A549 (cell line): Measurements from ENCODE around the gene SRRM4.

Experiments
- BHLHE40 ChIP-seq: IDR thresholded peaks from 2 replicates; pipeline ENCODE4 v1.6.1; 2012; ENCODE audit warnings: low read depth, low read length, inconsistent platforms
- CBX2 ChIP-seq: fragments of 200-600 bp; sonication (generic); IDR thresholded peaks from 2 replicates; pipeline ENCODE4 v1.6.1; 2016; ENCODE audit warnings: low read depth, mild to moderate bottlenecking, borderline replicate concordance
- EP300 ChIP-seq, 2 experiments: fragments of >200 bp; sonication (Bioruptor Twin); formaldehyde crosslinking; IDR thresholded peaks; 2 replicates in 1 of 2; 3 replicates in 1 of 2; pipeline ENCODE4 v1.6.1; 2016 to 2017
- HDAC2 ChIP-seq: fragments of 200-600 bp; sonication (generic); IDR thresholded peaks from 2 replicates; pipeline ENCODE4 v1.6.1; 2016
- POLR2A ChIP-seq: IDR thresholded peaks from 2 replicates; pipeline ENCODE4 v1.6.1; 2012; ENCODE audit warnings: mild to moderate bottlenecking, low read length
- RAD21 ChIP-seq, 2 experiments: fragments of >200 bp in 1 of 2; sonication (Bioruptor Twin) in 1 of 2; formaldehyde crosslinking in 1 of 2; IDR thresholded peaks in 1 of 2; conservative IDR thresholded peaks in 1 of 2; 2 replicates in 1 of 2; 3 replicates in 1 of 2; pipeline ENCODE4 v1.6.1; 2012 to 2018; ENCODE audit warnings: inconsistent platforms in 1 of 2
- RFX5 ChIP-seq: fragments of 450-650 bp; IDR thresholded peaks from 2 replicates; pipeline ENCODE4 v1.7.1; 2014; ENCODE audit warnings: antibody characterized with exemption, mild to moderate bottlenecking, moderate library complexity
- RNF2 ChIP-seq: fragments of 200-600 bp; sonication (generic); IDR thresholded peaks from 2 replicates; pipeline ENCODE4 v1.6.1; 2016; ENCODE audit warnings: low read depth, mild to moderate bottlenecking, antibody characterized with exemption, moderate library complexity, borderline replicate concordance
- ZC3H11A ChIP-seq: fragments of 450-650 bp; IDR thresholded peaks from 2 replicates; pipeline ENCODE4 v1.6.1; 2014; ENCODE audit warnings: antibody characterized with exemption, mild to moderate bottlenecking
- TF ChIP-seq, protein P1 (sequence below): fragments of >200 bp; sonication (Bioruptor Twin); formaldehyde crosslinking; IDR thresholded peaks from 3 replicates; pipeline ENCODE4 v1.5.1; 2016
- TF ChIP-seq, protein P2 (sequence below): fragments of 200-600 bp; sonication (generic); IDR thresholded peaks from 2 replicates; pipeline ENCODE4 v1.6.1; 2016; ENCODE audit warnings: antibody characterized with exemption, mild to moderate bottlenecking, moderate library complexity

DNA sequence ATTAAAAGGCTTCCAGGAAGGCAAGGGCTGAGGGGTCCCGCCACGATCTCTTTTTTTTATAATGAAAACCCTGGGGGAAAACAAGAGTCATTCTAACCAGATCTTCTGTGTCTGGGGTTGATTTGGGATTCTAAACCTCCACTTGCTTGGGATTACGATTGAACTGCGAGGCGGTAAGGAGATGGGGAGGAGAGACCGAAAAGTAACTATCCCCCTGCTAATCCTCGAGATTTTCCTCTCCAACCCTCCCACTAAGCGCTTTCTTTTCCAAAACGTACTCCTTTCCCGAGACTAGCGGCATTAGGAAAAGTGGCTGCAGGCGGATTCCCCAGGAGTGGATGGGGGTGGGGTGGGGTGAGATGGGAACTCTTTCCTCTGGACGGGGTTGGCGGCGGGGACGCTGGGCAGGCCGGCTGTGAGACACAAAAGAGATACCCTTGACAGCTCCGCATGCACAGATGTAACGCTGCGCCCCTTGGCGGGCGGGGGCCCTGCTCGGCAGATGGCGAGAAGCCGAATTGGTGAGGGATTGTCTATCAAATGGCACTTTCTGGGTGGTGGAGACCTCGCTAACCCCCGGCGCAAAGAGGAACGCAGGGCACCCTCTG is 830 bp upstream of the SRRM4 start:
- TF ChIP-seq, protein P1, sequence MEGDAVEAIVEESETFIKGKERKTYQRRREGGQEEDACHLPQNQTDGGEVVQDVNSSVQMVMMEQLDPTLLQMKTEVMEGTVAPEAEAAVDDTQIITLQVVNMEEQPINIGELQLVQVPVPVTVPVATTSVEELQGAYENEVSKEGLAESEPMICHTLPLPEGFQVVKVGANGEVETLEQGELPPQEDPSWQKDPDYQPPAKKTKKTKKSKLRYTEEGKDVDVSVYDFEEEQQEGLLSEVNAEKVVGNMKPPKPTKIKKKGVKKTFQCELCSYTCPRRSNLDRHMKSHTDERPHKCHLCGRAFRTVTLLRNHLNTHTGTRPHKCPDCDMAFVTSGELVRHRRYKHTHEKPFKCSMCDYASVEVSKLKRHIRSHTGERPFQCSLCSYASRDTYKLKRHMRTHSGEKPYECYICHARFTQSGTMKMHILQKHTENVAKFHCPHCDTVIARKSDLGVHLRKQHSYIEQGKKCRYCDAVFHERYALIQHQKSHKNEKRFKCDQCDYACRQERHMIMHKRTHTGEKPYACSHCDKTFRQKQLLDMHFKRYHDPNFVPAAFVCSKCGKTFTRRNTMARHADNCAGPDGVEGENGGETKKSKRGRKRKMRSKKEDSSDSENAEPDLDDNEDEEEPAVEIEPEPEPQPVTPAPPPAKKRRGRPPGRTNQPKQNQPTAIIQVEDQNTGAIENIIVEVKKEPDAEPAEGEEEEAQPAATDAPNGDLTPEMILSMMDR: no peak
- TF ChIP-seq RAD21 (conservative IDR thresholded peaks at IDR 0.05 in 1 of 2, IDR thresholded peaks at IDR 0.05 in 1 of 2) (no peak), EP300 (IDR thresholded peaks at IDR 0.05) (no peak), BHLHE40 (no peak), POLR2A (no peak), RFX5 (no peak), RNF2 (no peak), CBX2 (no peak), HDAC2 (no peak), ZC3H11A (no peak)
- TF ChIP-seq, protein P2, sequence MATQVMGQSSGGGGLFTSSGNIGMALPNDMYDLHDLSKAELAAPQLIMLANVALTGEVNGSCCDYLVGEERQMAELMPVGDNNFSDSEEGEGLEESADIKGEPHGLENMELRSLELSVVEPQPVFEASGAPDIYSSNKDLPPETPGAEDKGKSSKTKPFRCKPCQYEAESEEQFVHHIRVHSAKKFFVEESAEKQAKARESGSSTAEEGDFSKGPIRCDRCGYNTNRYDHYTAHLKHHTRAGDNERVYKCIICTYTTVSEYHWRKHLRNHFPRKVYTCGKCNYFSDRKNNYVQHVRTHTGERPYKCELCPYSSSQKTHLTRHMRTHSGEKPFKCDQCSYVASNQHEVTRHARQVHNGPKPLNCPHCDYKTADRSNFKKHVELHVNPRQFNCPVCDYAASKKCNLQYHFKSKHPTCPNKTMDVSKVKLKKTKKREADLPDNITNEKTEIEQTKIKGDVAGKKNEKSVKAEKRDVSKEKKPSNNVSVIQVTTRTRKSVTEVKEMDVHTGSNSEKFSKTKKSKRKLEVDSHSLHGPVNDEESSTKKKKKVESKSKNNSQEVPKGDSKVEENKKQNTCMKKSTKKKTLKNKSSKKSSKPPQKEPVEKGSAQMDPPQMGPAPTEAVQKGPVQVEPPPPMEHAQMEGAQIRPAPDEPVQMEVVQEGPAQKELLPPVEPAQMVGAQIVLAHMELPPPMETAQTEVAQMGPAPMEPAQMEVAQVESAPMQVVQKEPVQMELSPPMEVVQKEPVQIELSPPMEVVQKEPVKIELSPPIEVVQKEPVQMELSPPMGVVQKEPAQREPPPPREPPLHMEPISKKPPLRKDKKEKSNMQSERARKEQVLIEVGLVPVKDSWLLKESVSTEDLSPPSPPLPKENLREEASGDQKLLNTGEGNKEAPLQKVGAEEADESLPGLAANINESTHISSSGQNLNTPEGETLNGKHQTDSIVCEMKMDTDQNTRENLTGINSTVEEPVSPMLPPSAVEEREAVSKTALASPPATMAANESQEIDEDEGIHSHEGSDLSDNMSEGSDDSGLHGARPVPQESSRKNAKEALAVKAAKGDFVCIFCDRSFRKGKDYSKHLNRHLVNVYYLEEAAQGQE: no peak
